DND-41 (cell line): Measurements from ENCODE around the gene RPL7A.

Experiments used
- ATAC-seq: fragments of 200-7000 bp; cut with Tn5 transposase; 3 replicates; pipeline ENCODE4 v1.9.1; 2021; ENCODE audit warnings: low read depth; ENCODE audit not compliant: insufficient read depth
- DNase-seq: peaks from one replicate; pipeline ENCODE4 v3.0.0-alpha.2; 2020
- H2AFZ ChIP-seq: 2 replicates; pipeline ENCODE4 v1.6.0; 2012; ENCODE audit warnings: low read depth, low read length
- H3K27ac ChIP-seq: 2 replicates; pipeline ENCODE4 v1.5.1; 2012; ENCODE audit warnings: low read length, inconsistent platforms
- H3K27me3 ChIP-seq: fragments of 200-600 bp; sonication (generic); 2 replicates; pipeline ENCODE4 v1.6.0; 2012; ENCODE audit warnings: low read length, mild to moderate bottlenecking, inconsistent platforms; ENCODE audit not compliant: insufficient read depth, poor library complexity
- H3K36me3 ChIP-seq: 2 replicates; pipeline ENCODE4 v1.5.1; 2012; ENCODE audit warnings: low read length, inconsistent platforms; ENCODE audit not compliant: insufficient read depth
- H3K4me1 ChIP-seq: 2 replicates; pipeline ENCODE4 v1.5.1; 2012; ENCODE audit warnings: mild to moderate bottlenecking, low read length; ENCODE audit not compliant: insufficient read depth
- H3K4me2 ChIP-seq: 2 replicates; pipeline ENCODE4 v1.6.0; 2012; ENCODE audit warnings: mild to moderate bottlenecking, moderate library complexity, low read length, inconsistent platforms; ENCODE audit not compliant: insufficient read depth
- H3K4me3 ChIP-seq, 2 experiments: fragments of 200-600 bp in 1 of 2; shearing (Covaris generic) in 1 of 2; 2 replicates each; pipeline ENCODE4 v1.5.1; 2012 to 2016; ENCODE audit warnings: inconsistent platforms in 2 of 2, low read length in 2 of 2, mild to moderate bottlenecking in 2 of 2, low read depth in 1 of 2, moderate library complexity in 1 of 2
- H3K79me2 ChIP-seq: 2 replicates; pipeline ENCODE4 v1.6.0; 2012; ENCODE audit warnings: low read length, inconsistent platforms; ENCODE audit not compliant: insufficient read depth
- H3K9ac ChIP-seq: 2 replicates; pipeline ENCODE4 v1.6.0; 2012; ENCODE audit warnings: low read depth, mild to moderate bottlenecking, inconsistent platforms, low read length, moderate library complexity
- H3K9me3 ChIP-seq: 2 replicates; pipeline ENCODE4 v1.5.1; 2012; ENCODE audit warnings: low read length, moderate library complexity, mild to moderate bottlenecking, inconsistent platforms; ENCODE audit not compliant: insufficient read depth, severe bottlenecking
- H4K20me1 ChIP-seq: 2 replicates; pipeline ENCODE4 v1.6.0; 2012; ENCODE audit warnings: low read length; ENCODE audit not compliant: insufficient read depth
- EZH2 ChIP-seq: IDR thresholded peaks from 3 replicates; pipeline ENCODE4 v1.6.1; 2012; ENCODE audit warnings: borderline replicate concordance, low read depth, mild to moderate bottlenecking, moderate library complexity, low read length, inconsistent platforms; ENCODE audit not compliant: severe bottlenecking
- TF ChIP-seq, protein P1 (sequence below): IDR thresholded peaks from 2 replicates; pipeline ENCODE4 v1.5.1; 2012; ENCODE audit warnings: borderline replicate concordance, low read length, moderate library complexity, mild to moderate bottlenecking; ENCODE audit not compliant: poor library complexity, severe bottlenecking; ENCODE audit errors: extremely low read depth

The RPL7A gene

GRCh38 chr9:133356391-133357091 is 8.5 kb downstream of the RPL7A start, which contains the start of the genes SURF1 and SURF2:
Gene SURF1 (minus strand): TSS chr9:133356487. CDS start chr9:133356453, 34 bp downstream.
Gene SURF2 (plus strand): TSS chr9:133356550. CDS start chr9:133356593, 43 bp downstream.
- H3K4me1 ChIP-seq, result peaks cover 40% of the 10 kb centered on the region
- TF ChIP-seq, protein P1, sequence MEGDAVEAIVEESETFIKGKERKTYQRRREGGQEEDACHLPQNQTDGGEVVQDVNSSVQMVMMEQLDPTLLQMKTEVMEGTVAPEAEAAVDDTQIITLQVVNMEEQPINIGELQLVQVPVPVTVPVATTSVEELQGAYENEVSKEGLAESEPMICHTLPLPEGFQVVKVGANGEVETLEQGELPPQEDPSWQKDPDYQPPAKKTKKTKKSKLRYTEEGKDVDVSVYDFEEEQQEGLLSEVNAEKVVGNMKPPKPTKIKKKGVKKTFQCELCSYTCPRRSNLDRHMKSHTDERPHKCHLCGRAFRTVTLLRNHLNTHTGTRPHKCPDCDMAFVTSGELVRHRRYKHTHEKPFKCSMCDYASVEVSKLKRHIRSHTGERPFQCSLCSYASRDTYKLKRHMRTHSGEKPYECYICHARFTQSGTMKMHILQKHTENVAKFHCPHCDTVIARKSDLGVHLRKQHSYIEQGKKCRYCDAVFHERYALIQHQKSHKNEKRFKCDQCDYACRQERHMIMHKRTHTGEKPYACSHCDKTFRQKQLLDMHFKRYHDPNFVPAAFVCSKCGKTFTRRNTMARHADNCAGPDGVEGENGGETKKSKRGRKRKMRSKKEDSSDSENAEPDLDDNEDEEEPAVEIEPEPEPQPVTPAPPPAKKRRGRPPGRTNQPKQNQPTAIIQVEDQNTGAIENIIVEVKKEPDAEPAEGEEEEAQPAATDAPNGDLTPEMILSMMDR, result no peak
- TF ChIP-seq EZH2, result no peak

GRCh38 chr9:133357656-133358055 is 9.6 kb downstream of the RPL7A start:
- peaks cover 17% of the 10 kb centered on the region; the same call in 1 of the 2 replicates for H4K20me1 ChIP-seq
- peaks cover 35% of the 10 kb centered on the region for H3K79me2 ChIP-seq
- ATAC-seq, result no peak
- DNase-seq, result no peak
- H3K27ac ChIP-seq, result no peak overlapping the region
- no peak overlapping the region for H2AFZ ChIP-seq
- no peaks in the 10 kb centered on the region for H3K9me3 ChIP-seq
- H3K9ac ChIP-seq, result peak overlapping the region; percentile 63; the same call in 1 of the 2 replicates
- H3K4me2 ChIP-seq, result peak overlapping the region; percentile 87
- H3K27me3 ChIP-seq, result no peaks in the 10 kb centered on the region
- peaks cover 37% of the 10 kb centered on the region for H3K4me1 ChIP-seq
- TF ChIP-seq, protein P1, result no peak
- no peak for TF ChIP-seq EZH2
- peak overlapping the region in 1 of 2 experiments; percentile 91; a peak in 2 of 4 replicates for H3K4me3 ChIP-seq
- H3K36me3 ChIP-seq, result peaks cover 52% of the 10 kb centered on the region

More at GRCh38 chr9:133356391-133357091, 8.5 kb downstream of the RPL7A start, which contains the start of the genes SURF1 and SURF2:
- peaks cover 35% of the 10 kb centered on the region for H3K79me2 ChIP-seq
- peak; percentile 89 for DNase-seq
- peak within 1 kb of the TSS; percentile 68 for H3K27ac ChIP-seq
- H3K9ac ChIP-seq, result peak within 1 kb of the TSS; percentile 63
- peak within 1 kb of the TSS; percentile 84 to 91 for H3K4me3 ChIP-seq
- peak; percentile 86 for ATAC-seq
- H3K27me3 ChIP-seq, result no peaks in the 10 kb centered on the region
- H3K9me3 ChIP-seq, result no peaks in the 10 kb centered on the region
- peak within 1 kb of the TSS; percentile 87 for H3K4me2 ChIP-seq
- H2AFZ ChIP-seq, result peak within 1 kb of the TSS; percentile 80
- H4K20me1 ChIP-seq, result peaks cover 28% of the 10 kb centered on the region; the same call in 1 of the 2 replicates
- H3K36me3 ChIP-seq, result peaks cover 52% of the 10 kb centered on the region

DNA sequence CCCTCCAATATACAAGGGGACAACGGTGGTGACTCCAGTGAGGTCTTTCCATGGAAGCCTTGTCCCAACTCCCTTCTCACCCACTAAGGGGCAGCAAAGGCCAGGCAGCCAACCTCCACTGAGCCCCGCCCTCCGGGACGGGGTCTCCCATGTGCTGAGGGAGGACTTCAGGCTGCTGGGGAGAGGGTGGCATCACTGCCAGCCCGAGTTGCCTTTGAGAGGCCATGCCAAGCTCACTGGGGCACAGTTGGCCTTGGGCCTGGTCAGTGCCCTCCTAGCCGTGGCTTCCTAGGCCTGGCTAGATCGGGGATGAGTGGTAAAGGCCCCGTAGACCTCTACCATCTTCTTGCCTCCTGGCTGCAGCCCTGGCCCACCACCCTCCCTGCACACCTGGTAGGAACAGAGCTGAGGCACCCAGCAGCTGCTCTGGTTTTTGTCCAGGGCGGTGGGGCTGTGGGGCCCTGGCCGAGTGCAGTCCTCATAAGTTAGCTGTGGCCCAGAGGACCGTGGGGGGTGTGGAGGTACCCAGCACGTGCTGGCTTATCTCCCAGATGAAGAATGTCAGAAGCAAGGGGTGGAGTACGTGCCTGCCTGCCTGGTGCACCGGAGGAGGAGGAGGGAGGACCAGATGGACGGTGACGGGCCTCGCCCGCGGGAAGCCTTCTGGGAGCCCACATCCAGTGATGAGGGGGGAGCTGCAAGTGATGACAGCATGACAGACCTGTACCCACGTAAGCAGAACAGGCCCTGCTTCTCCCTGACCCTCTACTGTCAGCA is 11.6 kb downstream of the RPL7A start:
- DNase-seq, result no peak
- Histone ChIP-seq H2AFZ (no peak overlapping the region), H3K36me3 (peaks cover 58% of the 10 kb centered on the region), H3K79me2 (peaks cover 35% of the 10 kb centered on the region), H3K27ac (no peak overlapping the region), H4K20me1 (peaks cover 19% of the 10 kb centered on the region), H3K9ac (no peak overlapping the region), H3K4me2 (no peak overlapping the region; the same call in 1 of the 2 replicates), H3K4me1 (peaks cover 32% of the 10 kb centered on the region), H3K9me3 (no peaks in the 10 kb centered on the region), H3K4me3 (no peak overlapping the region), H3K27me3 (no peaks in the 10 kb centered on the region)
- no peak for ATAC-seq
- TF ChIP-seq EZH2, result no peak
- TF ChIP-seq, protein P1, result peak; percentile 30
